HG03097 (cell line): Measurements from ENCODE around the gene RND1.

Experiments used
- ATAC-seq: cut with Tn5 transposase; IDR thresholded peaks from one replicate; pipeline ENCODE4 v1.9.1; 2021; ENCODE audit not compliant: unreplicated experiment, low FRiP score

Gene RND1

DNA sequence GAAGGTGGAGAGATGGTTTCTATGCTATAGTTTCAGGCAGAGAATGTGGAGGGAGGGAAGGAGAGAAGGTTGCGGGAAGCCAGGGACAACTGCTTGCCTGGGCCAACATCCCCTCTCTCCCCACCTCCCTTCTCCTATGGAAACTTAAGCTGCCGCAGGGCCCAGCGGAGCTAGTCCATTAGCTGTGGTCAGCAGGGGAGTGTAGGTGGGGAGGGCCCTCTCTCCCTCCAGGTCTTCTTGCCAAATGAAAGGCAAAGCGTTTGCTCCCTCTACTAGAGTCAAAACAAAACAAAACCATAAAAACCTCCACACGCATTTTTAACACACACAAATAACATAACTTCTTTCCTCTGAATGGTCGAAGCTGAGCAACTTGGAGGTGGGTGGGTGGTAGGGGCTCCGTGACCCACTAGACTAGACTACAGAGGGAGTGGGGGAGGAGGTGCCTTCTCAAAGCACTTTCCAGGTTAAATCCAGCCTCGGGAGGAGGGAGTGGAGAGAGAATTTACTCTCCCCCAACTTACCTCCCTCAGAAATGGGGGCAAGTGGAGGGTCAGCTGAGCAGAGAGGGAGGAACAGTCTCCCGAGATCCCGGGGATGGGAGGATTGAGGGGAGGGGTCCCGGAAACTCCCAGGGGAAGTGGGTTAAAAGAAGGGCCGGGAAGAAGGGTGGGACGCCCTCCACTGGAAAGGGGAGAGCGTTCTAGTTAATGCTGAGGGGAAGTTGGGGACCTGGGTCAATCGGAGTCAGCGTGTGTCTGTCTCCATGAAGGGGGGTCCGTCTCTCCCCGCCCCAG is 52.0 kb downstream of the RND1 start:
- ATAC-seq = no peak

- no peak for ATAC-seq
Observed at GRCh38 chr12:48812389-48812788, 53.3 kb downstream of the RND1 start.

GRCh38 chr12:48811437-48812090 is 54.1 kb downstream of the RND1 start:
- ATAC-seq = no peak

DNA sequence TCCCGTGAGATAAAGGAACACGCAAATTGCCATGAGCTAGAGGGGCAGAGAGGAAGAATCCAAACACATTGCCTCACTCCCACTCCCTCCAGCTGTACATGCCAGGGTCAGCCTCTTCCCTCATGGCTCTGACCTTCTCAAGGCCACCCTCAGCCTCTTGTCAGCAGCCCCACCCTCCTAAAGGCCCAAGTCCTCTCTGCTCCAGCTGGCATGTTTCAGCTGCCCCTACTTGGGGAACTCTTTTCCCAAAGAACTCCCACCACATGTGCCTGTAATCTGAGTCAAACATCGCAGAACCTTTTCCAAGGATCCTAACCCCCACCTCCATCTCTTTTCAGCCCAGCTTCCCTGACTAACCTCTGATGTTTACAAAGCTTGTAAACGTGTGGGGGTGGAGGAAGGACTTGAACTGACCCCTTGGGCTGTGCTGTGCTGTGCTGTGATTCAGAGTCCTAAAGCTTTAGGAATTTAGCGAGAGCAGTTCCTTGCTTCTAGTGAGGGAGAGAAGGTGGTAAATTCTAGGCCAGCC is 54.7 kb downstream of the RND1 start:
- ATAC-seq = no peak

DNA sequence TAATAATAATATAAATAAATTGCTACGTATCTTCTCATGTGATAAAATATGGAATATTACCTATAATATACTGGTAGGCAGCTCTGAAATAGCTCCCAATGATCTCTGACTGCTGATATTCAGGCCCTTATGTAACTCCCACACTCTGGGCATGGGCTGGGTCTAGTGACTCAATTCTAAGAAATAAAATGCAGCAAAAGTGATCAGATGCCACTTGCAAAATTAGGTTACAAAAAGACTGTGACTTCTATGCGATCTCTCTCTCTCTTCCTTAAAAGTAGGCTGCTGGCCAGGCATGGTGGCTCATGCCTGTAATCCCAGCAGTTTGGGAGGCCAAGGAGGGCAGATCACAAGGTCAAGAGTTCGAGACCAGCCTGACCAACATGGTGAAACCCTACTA is 57.7 kb downstream of the RND1 start:
- ATAC-seq = no peak
